HepG2 (cell line): ENCODE data around the gene NPPA. TPM values are rescaled to one million over a fixed set of nuclear protein-coding genes. Genes with fewer than 3 reads are reported as not detected.
A peak's percentile ranks its signal among the peaks of the same experiment; 100 is the strongest.

Experiments used
- ARHGAP35 ChIP-seq: sonication (generic); formaldehyde crosslinking; IDR thresholded peaks from 2 replicates; pipeline ENCODE4 v1.9.0; 2022; ENCODE audit warnings: mild to moderate bottlenecking, inconsistent platforms, moderate library complexity, missing genetic modification reagents, borderline replicate concordance
- CAMTA2 ChIP-seq: sonication (generic); formaldehyde crosslinking; IDR thresholded peaks from 2 replicates; pipeline ENCODE4 v1.4.0; 2020; ENCODE audit warnings: mild to moderate bottlenecking, missing genetic modification reagents, borderline replicate concordance
- EHMT2 ChIP-seq: fragments of 200-600 bp; sonication (generic); IDR thresholded peaks from 2 replicates; pipeline ENCODE4 v1.7.0; 2017; ENCODE audit warnings: antibody characterized with exemption, low read depth, low read length, borderline replicate concordance
- FOSL1 ChIP-seq: sonication (generic); formaldehyde crosslinking; IDR thresholded peaks from 2 replicates; pipeline ENCODE4 v1.9.0; 2021; ENCODE audit warnings: missing genetic modification reagents, borderline replicate concordance
- HOXA3 ChIP-seq: sonication (generic); formaldehyde crosslinking; IDR thresholded peaks from 2 replicates; pipeline ENCODE4 v1.5.0; 2020; ENCODE audit warnings: missing genetic modification reagents
- NR2F6 ChIP-seq, 2 experiments: IDR thresholded peaks; 2 replicates each; pipeline ENCODE4 v1.6.1; 2016; ENCODE audit warnings: antibody characterized with exemption in 1 of 2, mild to moderate bottlenecking in 1 of 2
- RAD21 ChIP-seq: fragments of 450-650 bp; formaldehyde crosslinking; IDR thresholded peaks from 2 replicates; pipeline ENCODE4 v1.5.0; 2020; ENCODE audit warnings: mild to moderate bottlenecking
- ZBTB7A ChIP-seq: sonication (generic); formaldehyde crosslinking; IDR thresholded peaks from 2 replicates; pipeline ENCODE4 v1.8.0; 2022; ENCODE audit warnings: mild to moderate bottlenecking, missing genetic modification reagents
- ZNF101 ChIP-seq: sonication (generic); formaldehyde crosslinking; IDR thresholded peaks from 2 replicates; pipeline ENCODE4 v1.4.0; 2020; ENCODE audit warnings: mild to moderate bottlenecking, low read depth, missing genetic modification reagents, borderline replicate concordance
- ZNF138 ChIP-seq: sonication (generic); formaldehyde crosslinking; IDR thresholded peaks from 2 replicates; pipeline ENCODE4 v1.5.0; 2020; ENCODE audit warnings: mild to moderate bottlenecking, low read depth, missing genetic modification reagents
- ZNF333 ChIP-seq: sonication (generic); formaldehyde crosslinking; IDR thresholded peaks from 2 replicates; pipeline ENCODE4 v1.4.0; 2020; ENCODE audit warnings: mild to moderate bottlenecking, missing genetic modification reagents, borderline replicate concordance
- ZNF549 ChIP-seq: sonication (generic); formaldehyde crosslinking; IDR thresholded peaks from 2 replicates; pipeline ENCODE4 v1.5.0; 2020; ENCODE audit warnings: missing genetic modification reagents
- ZNF652 ChIP-seq: IDR thresholded peaks from 2 replicates; pipeline ENCODE4 v1.6.1; 2016; ENCODE audit warnings: low read depth, borderline replicate concordance
- ZNF850 ChIP-seq: sonication (generic); formaldehyde crosslinking; conservative IDR thresholded peaks from 2 replicates; pipeline ENCODE4 v1.9.0; 2021; ENCODE audit warnings: mild to moderate bottlenecking, missing genetic modification reagents
- polyA plus RNA-seq, 8 experiments: library from polyadenylated mRNA; depleted of rRNA in 3 of 8; stranded (reverse) in 7 of 8; unstranded in 1 of 8; fragments of >200 nt; fragmentation: Illumina TruSeq in 4 of 8; extraction: Trizol in 4 of 8; gene quantifications; 2 replicates each; pipeline versions ENCODE4 v1.2.1 to v1.2.3, GENCODE V29; 2011 to 2016; ENCODE audit warnings: low read depth in 4 of 8, missing spikeins in 1 of 8, mixed read lengths in 1 of 8; ENCODE audit not compliant: insufficient read depth in 1 of 8
- total RNA-seq, 5 experiments: library from RNA; depleted of rRNA; stranded (reverse); fragments of >200 nt; fragmentation: Illumina TruSeq; extraction: Trizol; gene quantifications; 2 replicates each; pipeline ENCODE4 v1.2.3, GENCODE V29; 2016; ENCODE audit warnings: low read depth in 1 of 5
- TF ChIP-seq, protein P1 (sequence below): conservative IDR thresholded peaks from 2 replicates; pipeline ENCODE4 v1.6.1; 2018; ENCODE audit warnings: missing genetic modification reagents
- TF ChIP-seq, protein P2 (sequence below): sonication (generic); formaldehyde crosslinking; IDR thresholded peaks from 2 replicates; pipeline ENCODE4 v1.4.0; 2020; ENCODE audit warnings: missing genetic modification reagents
- TF ChIP-seq, protein P3 (sequence below): sonication (generic); formaldehyde crosslinking; IDR thresholded peaks from 2 replicates; pipeline ENCODE4 v1.8.0; 2022; ENCODE audit warnings: mild to moderate bottlenecking, missing genetic modification reagents, moderate library complexity
- TF ChIP-seq, protein P4 (sequence below): sonication (generic); formaldehyde crosslinking; IDR thresholded peaks from 2 replicates; pipeline ENCODE4 v1.4.0; 2020; ENCODE audit warnings: missing genetic modification reagents

Gene NPPA
- total and polyA plus RNA-seq, 2 of the 13 experiments (the other 11 are each of a cell fraction or from before 2014, with no cell fraction given) = not detected

DNA sequence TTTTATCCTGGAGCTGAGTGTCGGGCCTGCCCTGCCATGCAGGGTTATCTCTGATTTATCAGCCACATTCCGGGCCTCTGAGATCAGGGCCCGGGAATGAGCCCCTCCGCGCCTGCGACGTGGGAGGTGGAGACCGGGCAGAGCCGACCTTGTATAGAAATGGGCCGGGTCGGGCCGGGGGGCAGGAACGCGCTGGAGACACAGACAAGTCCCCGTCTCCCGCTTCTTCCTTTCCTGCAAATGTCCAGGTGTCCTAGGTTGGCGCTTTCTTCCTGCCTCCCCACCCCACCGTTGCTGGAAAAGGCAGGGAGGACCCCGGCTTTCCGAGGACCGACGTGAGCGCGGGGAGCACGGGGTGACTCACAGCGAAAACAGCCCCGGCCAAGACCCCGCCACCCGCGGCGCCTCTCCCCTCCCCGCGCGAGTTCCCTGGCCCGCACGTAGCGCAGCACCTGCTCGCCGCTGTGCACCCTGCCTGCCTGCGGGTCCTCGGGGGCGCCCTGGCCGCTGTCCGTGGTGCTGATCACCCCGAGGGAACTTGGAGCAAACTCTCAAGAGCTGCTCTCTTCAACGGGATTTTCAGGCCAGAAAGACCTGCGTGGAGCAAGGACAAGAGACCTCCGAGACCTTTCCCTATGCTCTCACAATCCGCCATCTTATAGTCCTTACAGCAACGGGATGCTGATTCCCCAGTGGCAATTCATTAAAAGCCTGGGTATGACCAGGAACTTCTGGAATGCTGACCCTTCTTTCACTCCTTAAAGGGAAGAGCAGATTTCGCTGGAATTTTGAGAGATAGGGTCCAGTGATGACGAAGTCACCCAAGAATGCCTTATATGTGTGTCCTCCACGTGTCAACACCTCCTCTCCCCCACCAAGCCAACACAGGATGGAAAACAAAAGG, 11.6 kb upstream of the NPPA start (continued):
- peak; percentile 71; the same call in 1 of the 2 replicates for TF ChIP-seq CAMTA2
- peak; percentile 96; the same call in 1 of the 2 replicates for TF ChIP-seq ARHGAP35
- TF ChIP-seq ZBTB7A = peak; percentile 95
- TF ChIP-seq, protein P1, sequence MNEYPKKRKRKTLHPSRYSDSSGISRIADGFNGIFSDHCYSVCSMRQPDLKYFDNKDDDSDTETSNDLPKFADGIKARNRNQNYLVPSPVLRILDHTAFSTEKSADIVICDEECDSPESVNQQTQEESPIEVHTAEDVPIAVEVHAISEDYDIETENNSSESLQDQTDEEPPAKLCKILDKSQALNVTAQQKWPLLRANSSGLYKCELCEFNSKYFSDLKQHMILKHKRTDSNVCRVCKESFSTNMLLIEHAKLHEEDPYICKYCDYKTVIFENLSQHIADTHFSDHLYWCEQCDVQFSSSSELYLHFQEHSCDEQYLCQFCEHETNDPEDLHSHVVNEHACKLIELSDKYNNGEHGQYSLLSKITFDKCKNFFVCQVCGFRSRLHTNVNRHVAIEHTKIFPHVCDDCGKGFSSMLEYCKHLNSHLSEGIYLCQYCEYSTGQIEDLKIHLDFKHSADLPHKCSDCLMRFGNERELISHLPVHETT (CRISPR knock-in tag) = peak; percentile 64; the same call in 1 of the 2 replicates
- TF ChIP-seq ZNF138 (CRISPR knock-in tag) = peak; percentile 98
- TF ChIP-seq ZNF549 (CRISPR knock-in tag) = no peak; the same call in 1 of the 2 replicates
- TF ChIP-seq EHMT2 = peak; percentile 95
- TF ChIP-seq NR2F6 (IDR thresholded peaks at IDR 0.05) = no peak
- TF ChIP-seq NR2F6 (CRISPR knock-in tag; IDR thresholded peaks at IDR 0.05) = peak; percentile 76
- TF ChIP-seq HOXA3 = peak; percentile 78
- TF ChIP-seq, protein P2, sequence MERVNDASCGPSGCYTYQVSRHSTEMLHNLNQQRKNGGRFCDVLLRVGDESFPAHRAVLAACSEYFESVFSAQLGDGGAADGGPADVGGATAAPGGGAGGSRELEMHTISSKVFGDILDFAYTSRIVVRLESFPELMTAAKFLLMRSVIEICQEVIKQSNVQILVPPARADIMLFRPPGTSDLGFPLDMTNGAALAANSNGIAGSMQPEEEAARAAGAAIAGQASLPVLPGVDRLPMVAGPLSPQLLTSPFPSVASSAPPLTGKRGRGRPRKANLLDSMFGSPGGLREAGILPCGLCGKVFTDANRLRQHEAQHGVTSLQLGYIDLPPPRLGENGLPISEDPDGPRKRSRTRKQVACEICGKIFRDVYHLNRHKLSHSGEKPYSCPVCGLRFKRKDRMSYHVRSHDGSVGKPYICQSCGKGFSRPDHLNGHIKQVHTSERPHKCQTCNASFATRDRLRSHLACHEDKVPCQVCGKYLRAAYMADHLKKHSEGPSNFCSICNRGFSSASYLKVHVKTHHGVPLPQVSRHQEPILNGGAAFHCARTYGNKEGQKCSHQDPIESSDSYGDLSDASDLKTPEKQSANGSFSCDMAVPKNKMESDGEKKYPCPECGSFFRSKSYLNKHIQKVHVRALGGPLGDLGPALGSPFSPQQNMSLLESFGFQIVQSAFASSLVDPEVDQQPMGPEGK (CRISPR knock-in tag) = peak; percentile 91
- TF ChIP-seq FOSL1 (CRISPR knock-in tag) = no peak
- TF ChIP-seq, protein P3, sequence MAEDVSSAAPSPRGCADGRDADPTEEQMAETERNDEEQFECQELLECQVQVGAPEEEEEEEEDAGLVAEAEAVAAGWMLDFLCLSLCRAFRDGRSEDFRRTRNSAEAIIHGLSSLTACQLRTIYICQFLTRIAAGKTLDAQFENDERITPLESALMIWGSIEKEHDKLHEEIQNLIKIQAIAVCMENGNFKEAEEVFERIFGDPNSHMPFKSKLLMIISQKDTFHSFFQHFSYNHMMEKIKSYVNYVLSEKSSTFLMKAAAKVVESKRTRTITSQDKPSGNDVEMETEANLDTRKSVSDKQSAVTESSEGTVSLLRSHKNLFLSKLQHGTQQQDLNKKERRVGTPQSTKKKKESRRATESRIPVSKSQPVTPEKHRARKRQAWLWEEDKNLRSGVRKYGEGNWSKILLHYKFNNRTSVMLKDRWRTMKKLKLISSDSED = peak; percentile 93; the same call in 1 of the 2 replicates
- TF ChIP-seq ZNF333 (CRISPR knock-in tag) = peak; percentile 91; the same call in 1 of the 2 replicates
- TF ChIP-seq ZNF101 = 0 out of 2 replicates have a peak, but pooled peaks have one; percentile 70
- peak; percentile 58 for TF ChIP-seq RAD21
- TF ChIP-seq, protein P4, sequence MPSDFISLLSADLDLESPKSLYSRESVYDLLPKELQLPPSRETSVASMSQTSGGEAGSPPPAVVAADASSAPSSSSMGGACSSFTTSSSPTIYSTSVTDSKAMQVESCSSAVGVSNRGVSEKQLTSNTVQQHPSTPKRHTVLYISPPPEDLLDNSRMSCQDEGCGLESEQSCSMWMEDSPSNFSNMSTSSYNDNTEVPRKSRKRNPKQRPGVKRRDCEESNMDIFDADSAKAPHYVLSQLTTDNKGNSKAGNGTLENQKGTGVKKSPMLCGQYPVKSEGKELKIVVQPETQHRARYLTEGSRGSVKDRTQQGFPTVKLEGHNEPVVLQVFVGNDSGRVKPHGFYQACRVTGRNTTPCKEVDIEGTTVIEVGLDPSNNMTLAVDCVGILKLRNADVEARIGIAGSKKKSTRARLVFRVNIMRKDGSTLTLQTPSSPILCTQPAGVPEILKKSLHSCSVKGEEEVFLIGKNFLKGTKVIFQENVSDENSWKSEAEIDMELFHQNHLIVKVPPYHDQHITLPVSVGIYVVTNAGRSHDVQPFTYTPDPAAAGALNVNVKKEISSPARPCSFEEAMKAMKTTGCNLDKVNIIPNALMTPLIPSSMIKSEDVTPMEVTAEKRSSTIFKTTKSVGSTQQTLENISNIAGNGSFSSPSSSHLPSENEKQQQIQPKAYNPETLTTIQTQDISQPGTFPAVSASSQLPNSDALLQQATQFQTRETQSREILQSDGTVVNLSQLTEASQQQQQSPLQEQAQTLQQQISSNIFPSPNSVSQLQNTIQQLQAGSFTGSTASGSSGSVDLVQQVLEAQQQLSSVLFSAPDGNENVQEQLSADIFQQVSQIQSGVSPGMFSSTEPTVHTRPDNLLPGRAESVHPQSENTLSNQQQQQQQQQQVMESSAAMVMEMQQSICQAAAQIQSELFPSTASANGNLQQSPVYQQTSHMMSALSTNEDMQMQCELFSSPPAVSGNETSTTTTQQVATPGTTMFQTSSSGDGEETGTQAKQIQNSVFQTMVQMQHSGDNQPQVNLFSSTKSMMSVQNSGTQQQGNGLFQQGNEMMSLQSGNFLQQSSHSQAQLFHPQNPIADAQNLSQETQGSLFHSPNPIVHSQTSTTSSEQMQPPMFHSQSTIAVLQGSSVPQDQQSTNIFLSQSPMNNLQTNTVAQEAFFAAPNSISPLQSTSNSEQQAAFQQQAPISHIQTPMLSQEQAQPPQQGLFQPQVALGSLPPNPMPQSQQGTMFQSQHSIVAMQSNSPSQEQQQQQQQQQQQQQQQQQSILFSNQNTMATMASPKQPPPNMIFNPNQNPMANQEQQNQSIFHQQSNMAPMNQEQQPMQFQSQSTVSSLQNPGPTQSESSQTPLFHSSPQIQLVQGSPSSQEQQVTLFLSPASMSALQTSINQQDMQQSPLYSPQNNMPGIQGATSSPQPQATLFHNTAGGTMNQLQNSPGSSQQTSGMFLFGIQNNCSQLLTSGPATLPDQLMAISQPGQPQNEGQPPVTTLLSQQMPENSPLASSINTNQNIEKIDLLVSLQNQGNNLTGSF = peak; percentile 96
- TF ChIP-seq ZNF652 (CRISPR knock-in tag) = 0 out of 2 replicates have a peak, but pooled peaks have one; percentile 17
- TF ChIP-seq ZNF850 (CRISPR knock-in tag) = peak; percentile 63; the same call in 1 of the 2 replicates
